Effector CD8-positive, alpha-beta T cell (primary cell): Measurements from ENCODE around the gene GSS.
A peak's percentile ranks its signal among the peaks of the same experiment; 100 is the strongest.

Experiments used
- DNase-seq: peaks from one replicate; lab custom pipeline; 2025; lab: John Stamatoyannopoulos, UW
- total RNA-seq, 4 experiments: gene quantifications; one replicate each; lab custom pipeline; 2026; lab: John Stamatoyannopoulos, UW

The GSS gene
- total RNA-seq = 59.2 to 63.3 (median 60.7) reads per million in 4 experiments

DNA sequence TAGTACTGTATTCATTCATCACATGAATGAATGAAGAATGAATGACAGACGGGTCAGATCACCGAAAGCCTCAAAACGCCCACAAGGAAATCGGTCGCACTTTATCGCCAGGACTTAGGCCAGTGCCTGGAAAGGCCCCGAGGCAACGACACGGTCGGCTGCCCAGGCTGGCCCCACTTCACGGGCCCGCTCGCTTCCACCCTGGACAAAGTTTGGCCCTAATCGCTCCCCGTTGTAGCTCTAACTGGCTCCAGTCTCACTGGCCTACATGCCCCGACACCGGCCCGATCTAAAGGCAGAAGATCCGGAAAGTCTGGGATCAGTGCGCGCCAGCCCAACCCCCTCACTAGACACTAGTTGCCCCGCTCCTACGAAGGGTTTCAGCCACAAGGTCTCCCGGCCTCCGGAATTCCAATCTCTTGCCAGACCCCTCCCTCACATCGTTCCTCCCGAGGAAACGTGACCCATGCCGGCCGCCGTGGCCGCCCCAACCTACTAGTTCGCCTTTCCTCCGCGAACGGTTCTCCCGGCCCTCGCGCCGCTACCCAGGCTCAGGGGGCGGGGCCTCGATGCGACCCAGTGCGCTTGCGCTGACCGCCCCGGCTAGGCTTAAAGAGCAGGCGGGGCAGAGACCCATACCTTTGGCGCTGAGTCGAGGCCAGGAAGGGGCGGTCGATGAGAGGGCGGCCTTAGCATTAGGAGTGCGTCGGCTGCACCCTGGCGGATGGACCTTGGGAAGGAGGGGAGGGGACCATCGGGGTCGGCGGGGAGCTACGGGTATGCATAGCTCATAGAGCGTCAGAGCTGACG lies at the start of gene GSS, which contains the start of gene MYH7B:
Gene GSS (minus strand): TSS at position 576 of the 810 bp plus-strand sequence. CDS start 3,954 bp downstream, outside the sequence.
Gene MYH7B (plus strand): TSS at position 638 of the 810 bp plus-strand sequence. CDS start 22,138 bp downstream, outside the sequence.
- peak; percentile 95 for DNase-seq

DNA sequence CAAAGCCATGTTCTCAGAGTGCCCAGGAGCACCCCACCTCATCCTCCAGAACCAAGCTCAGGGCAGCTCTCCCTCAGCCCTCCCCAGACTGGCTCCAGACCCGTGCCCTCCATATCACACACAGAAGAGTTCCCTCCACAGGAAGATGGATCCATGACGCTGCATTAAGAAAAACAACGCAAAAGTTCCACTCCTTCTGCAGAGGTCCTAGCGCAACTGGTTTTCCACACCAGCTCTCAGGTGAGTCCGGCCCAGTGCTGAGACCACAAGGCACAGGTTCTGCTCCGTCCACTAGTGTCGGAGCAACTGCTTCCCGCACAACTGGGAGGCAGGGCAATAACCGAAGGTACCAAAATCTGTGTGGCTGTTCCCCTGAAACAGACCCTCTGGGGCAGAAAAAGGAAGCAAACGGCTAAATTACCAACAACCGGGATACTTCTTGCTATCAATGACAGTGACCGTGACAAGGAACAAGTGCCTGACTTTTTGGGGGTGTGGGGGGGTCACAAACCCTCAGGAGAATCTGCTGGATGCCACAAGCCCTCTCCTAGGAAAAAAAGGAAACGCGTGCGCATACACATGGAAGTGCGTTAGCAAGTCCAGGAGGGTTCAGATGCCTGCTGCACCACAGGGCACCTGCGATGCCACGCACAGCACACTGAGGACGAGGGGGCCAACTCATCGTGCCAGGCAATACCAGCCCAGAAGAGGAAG lies 49.3 kb upstream of the GSS start:
- DNase-seq = no peak

DNA sequence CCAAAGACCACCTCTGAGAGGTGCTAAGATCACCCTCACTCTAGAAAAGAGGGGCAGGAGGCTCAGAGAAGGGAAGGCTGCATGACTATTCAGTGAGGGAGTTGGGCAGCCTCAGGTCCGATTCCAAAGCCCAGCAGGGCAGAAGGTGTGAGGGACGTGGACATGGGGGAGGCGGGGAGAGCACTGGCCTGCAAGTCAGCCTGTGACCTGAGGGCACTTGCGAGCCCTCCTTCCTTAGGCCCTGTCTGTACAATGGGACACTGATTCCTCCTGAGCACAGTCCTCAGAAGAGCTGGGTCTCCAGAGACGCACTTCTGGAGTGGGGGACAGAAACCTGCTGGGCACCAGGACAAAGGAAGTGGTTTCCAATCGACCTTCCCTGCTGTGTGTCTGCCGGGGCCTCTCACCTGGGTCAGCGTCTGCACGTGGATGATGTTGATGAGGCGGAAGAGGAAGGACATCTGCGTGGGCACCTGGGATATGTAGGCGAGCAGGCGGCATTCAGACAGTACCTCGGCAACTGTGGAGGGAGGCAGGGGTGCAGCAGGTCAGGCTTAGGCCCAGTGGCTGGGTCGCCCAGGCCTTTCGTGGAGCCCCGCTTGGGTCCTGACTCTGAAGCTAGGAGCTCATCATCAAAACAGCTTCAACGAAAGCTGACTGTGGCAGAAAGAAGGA lies 48.6 kb upstream of the GSS start:
- no peak for DNase-seq

DNA sequence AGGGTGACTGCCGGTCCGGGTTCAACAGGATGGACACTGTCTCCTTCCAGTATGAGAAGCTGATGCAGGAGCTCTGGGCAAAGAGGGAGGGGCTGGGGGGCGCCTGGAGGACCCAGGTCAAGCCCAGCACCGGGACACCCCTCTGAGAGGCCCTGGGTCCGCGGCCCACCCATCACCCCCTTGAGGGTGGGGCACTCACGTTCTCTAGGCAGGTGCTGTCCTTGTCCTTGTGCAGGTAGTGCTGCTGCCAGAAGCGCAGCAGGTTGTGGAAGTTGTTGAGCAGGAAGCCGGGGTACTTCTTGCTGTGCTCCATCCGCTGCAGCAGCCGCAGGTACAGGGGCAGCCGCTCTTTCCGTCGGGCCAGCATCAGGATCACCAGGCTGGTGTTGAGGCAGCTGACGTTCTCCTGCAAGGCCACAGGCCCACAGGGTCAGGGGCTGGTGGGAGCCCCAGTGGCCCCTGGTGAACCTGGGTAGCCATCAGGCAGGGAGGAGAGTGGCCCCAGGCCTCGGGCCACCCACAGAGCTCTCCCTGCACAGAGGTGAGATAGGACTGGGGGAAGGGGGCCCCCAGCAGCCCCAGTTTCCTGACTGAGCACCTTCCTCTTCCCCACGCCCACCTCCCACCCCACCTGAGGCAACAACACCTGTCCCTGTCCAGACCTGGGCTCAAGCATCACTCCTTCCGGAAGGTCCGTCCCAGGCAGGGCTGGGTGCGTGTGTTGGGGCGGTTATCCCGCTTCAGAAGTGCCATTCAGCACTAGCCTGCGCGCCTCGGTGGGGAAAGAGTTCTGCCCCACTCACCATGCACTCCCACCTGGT lies 47.8 kb upstream of the GSS start:
- DNase-seq = no peak

DNA sequence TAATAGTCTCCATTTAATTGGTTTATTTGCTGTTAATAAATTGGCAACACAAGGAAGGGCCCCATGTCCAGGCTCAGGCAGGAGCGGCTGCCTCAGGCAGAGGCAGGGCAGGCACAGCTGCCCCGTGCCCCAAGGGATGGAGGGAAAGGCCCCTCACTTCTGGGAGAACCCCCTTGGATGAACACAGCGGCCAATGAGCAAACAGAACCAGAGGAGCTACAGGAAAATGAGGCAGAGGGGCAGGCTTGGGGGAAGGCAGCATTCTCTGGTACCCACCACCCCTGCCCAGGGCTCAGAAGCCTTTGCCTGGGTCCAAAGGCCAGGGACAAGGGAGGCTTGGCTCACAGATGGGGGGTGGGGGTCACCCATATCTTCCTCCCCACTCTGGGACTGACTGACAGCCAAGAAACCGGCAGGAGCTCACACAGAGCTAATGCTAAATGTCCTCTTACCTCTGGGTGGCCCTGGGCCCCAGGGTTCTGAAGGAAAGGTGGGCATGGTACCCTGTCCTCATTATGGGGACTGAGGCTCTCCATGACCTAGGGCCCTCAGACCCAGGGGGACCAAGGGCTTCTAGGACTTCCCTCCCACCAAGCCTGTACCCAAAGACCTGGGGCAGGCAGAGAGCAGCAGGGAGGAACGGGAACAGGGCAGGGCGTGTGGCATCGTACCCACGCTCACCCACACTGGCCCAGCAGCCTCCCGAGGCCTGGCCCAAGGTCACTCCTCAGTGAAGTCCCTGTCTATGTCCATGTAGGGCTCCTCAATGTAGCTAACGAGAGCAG lies 47.0 kb upstream of the GSS start:
- DNase-seq = no peak

DNA sequence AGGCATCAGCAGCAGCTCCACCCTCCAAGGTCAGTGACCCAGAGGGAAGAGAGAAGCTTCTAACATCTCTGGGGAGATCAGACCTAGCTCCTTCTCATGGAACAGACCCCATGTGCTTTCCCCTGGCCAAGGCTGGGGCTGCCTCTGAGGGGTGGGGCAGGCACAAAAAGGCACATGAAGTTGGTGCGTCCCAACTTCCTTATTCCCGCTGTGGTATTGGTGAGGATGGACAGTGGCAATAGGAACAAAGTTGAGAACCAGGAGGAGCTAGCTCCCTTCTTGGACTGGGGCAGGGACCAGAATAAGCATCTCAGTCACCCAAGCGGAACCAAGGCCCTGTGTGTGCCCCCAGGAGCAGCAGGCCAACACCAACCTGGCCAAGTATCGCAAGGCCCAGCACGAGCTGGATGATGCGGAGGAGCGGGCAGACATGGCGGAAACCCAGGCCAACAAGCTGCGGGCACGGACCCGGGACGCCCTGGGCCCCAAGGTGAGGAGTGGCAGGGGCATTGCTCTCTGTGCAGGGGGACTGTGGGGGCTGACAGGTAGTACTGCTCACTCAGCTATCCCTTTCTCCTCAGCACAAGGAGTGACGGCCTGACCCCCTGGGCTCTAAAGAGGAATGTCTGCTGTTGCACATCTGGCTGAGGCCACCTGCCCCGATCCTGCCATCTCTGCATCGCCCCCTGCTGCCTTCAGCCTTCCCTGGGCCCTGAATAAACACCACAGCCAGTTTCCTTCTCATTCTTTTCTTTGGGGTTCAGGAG lies 46.2 kb upstream of the GSS start:
- DNase-seq = no peak

DNA sequence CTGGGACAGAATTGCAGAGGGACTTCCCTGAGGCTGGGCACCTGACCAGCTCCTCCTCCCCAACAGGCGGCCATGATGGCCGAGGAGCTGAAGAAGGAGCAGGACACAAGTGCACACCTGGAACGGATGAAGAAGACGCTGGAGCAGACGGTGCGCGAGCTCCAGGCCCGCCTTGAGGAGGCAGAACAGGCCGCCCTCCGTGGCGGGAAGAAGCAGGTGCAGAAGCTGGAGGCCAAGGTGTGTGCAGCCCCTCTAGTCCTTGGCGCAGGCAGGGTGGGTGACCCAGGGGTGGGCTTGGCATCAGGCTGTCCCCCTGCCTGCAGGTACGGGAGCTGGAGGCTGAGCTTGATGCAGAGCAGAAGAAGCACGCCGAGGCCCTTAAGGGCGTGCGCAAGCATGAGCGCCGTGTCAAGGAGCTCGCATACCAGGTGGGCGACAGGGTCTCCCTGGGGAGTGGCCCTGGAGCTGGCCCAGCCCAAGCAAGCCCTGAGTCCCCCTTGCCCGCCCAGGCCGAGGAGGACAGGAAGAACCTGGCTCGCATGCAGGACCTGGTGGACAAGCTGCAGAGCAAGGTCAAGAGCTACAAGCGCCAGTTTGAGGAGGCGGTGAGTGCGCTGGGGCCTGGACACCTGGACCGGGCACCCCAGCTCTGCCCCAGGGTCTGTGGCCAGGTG lies 45.5 kb upstream of the GSS start:
- DNase-seq = no peak

DNA sequence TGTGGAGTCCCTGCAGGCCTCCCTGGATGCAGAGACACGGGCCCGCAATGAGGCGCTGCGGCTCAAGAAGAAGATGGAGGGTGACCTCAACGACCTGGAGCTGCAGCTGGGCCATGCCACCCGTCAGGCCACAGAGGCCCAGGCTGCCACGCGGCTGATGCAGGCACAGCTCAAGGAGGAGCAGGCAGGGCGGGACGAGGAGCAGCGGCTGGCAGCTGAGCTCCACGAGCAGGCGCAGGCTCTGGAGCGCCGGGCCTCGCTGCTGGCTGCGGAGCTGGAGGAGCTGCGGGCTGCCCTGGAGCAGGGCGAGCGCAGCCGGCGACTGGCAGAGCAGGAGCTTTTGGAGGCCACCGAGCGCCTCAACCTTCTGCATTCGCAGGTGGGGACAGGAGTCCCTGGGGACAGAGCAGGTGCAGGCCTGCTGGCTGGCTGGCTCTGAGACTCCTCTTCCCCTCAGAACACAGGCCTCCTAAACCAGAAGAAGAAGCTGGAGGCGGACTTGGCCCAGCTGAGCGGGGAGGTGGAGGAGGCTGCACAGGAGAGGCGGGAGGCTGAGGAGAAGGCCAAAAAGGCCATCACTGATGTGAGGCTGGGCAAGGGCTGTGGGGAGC lies 44.8 kb upstream of the GSS start:
- no peak for DNase-seq

DNA sequence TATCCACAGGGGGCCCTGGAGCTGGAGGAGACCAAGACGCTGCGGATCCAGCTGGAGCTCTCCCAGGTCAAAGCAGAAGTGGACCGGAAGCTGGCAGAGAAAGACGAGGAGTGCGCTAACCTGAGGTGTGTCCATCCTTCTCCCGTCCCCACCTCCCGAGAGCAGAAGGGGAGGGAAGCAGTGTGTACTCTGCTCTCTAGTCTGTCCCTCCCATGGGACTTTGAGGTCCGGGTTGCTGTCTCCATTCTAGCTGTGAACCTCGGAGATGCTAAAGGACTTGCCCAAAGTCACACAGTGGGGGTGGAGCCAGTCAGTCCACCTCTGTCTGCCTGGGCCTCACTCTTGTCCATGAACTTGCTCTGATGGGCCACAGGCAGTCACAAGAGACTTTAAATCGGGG lies 44.2 kb upstream of the GSS start:
- DNase-seq = no peak

DNA sequence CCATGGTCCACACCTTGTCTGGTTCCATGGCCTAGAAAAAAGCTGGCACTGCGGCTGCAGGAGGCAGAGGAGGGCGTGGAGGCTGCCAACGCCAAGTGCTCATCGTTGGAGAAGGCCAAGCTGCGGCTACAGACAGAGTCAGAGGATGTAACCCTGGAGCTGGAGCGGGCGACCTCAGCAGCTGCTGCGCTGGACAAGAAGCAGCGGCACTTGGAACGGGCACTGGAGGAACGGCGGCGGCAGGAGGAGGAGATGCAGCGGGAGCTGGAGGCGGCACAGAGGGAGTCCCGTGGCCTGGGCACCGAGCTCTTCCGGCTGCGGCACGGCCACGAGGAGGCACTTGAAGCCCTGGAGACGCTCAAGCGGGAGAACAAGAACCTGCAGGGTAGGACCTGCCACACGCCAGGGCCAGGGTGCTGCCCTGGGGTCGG lies 43.4 kb upstream of the GSS start:
- no peak for DNase-seq

DNA sequence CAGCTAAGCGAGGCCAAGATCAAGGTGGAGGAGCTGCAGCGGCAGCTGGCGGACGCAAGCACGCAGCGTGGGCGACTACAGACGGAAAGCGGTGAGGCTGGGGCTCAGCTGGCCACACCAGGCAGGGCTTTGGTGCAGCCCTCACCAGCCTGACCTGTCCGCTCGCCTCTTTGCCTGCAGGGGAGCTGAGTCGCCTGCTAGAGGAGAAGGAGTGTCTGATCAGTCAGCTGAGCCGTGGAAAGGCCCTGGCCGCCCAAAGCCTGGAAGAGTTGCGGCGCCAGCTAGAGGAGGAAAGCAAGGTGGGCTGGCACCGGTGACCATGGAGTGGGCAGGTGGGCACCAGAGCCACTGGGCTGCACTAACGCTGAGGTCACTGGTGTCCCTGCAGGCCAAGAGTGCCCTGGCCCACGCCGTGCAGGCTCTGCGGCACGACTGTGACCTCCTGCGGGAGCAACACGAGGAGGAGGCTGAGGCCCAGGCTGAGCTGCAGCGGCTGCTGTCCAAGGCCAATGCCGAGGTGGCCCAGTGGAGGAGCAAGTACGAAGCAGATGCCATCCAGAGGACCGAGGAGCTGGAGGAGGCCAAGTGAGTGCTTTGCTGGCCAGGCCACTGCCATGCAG lies 42.8 kb upstream of the GSS start:
- DNase-seq = no peak

DNA sequence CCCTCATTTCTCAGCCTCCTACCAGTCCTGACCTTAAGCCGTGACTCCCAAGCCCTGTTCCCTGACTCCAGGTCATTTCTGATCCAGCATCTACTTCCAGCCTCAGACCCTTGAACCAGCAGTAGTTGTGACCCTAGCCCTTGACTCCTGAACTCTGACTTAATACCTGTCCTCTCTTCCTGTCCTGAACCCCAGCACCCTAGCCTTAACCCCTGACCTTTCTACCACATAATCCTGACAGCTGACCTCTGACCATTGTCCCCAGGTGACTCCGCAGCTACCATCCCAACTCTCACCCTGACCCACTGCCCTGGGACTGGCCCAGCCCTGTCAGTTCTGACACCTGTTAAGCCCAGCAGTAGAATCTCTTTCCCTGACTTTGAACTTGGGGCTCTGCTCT lies 42.2 kb upstream of the GSS start:
- DNase-seq = no peak

DNA sequence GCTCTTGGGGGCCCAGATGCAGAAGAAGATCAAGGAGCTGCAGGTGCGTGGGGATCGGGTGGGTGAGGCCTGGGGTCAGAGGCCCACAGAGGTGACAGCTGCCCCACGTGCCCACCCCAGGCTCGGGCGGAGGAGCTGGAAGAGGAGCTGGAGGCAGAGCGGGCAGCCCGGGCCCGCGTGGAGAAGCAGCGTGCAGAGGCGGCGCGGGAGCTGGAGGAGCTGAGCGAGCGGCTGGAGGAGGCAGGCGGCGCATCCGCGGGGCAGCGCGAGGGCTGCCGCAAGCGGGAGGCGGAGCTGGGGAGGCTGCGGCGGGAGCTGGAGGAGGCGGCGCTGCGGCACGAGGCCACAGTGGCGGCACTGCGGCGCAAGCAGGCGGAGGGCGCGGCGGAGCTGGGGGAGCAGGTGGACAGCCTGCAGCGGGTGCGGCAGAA lies 41.5 kb upstream of the GSS start:
- no peak for DNase-seq

DNA sequence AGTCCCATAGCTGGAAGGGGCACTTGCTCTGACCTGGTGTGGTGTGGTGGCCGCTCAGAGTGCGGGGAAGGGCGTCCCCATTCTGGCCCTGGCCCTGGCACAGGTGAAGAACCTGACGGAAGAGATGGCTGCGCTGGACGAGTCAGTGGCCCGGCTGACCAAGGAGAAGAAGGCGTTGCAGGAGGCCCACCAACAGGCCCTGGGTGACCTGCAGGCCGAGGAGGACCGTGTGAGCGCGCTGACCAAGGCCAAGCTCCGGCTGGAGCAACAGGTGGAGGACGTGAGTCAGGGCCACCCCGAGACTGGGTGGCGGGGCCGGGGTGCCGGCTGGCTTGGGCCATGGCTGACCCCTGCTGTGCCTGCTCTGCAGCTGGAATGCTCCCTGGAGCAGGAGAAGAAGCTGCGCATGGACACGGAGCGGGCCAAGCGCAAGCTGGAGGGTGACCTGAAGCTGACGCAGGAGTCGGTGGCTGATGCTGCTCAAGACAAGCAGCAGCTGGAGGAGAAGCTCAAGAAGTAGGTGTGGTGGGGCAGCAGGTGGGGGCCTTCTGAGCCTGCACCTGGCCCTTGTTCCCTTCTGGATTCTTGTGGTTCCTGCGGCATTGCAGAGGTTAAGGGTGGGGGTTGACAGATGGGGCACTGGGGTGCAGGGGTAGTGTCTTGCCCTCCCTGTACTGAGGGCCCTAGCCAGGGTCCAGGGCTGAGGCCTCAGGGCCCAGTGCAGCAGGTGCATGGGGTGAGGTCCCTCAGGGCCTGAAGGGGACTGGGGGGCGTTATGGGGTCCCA lies 40.8 kb upstream of the GSS start:
- DNase-seq = no peak

DNA sequence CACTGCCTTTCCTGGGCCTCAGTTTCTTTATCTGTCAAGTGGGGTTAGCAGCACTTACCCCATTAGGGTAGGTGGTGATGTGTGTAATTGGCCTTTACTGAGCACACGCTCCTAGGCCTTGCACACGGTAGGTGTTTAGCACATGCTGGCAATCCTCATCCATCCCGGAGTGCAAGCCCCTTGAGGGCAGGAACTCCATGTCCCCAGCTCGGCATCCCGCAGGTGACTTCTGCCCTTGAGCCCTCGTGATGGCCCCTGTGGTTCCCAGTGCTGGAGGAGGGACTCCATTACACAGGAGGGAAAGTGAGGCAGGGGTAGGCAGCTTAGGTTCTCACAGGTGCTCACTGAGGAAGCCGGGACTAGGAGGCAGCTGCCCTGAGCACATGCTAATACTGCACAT lies 40.1 kb upstream of the GSS start:
- no peak for DNase-seq

DNA sequence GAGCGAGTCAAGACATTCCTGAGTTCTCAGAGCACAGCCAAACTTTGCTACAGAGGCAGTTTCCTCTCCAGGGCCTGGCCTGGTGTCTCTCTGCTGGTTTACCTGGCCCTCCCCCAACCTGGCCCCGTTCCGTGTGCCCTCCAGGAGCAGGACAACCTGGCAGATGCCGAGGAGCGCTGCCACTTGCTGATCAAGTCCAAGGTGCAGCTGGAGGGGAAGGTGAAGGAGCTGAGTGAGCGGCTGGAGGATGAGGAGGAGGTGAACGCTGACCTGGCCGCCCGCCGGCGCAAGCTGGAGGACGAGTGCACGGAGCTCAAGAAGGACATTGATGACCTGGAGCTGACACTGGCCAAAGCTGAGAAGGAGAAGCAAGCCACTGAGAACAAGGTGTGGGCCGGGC lies 39.6 kb upstream of the GSS start:
- no peak for DNase-seq

DNA sequence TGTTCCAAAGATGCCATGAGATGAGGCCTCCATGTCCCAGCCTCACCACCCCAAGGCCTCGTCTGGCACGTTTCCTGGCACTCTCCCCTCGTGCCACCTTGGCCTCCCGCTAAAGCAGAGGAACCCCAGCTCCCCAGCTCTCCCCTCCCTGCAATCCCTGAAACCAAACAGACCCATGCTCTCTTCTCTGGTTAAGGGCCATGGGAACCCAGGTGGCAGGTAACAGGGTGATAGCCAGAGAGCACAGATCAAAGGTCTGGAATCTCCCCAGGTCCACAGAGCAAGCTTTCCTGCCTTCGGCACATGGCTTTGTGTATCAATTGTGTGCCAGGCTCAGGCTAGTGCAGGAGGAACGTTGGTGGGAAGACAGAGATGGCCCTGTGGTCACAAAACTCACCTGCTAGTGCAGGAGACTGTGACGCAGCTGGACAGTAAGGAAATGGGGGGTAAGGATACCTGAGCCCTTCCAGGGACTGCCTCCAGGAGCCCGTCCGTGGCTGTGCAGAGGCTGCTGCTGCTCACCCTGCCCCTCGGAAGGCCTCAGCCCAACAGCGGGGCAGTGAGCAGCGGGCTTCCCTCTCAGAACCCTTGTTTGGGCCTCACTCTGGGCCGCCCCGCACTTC lies 39.0 kb upstream of the GSS start:
- no peak for DNase-seq
